HEK293T (cell line): ENCODE results near the gene DYRK1A.

Experiments used
- ARNT ChIP-seq: fragments of 450-650 bp; IDR thresholded peaks from 2 replicates; pipeline ENCODE4 v1.6.1; 2017; ENCODE audit warnings: mild to moderate bottlenecking
- FOXA1 ChIP-seq: fragments of 450-650 bp; IDR thresholded peaks from 2 replicates; pipeline ENCODE4 v1.6.1; 2016; ENCODE audit warnings: mild to moderate bottlenecking
- FOXM1 ChIP-seq: fragments of 450-650 bp; IDR thresholded peaks from 2 replicates; pipeline ENCODE4 v1.6.1; 2017; ENCODE audit warnings: mild to moderate bottlenecking, borderline replicate concordance
- L3MBTL2 ChIP-seq: fragments of 450-650 bp; conservative IDR thresholded peaks from 2 replicates; pipeline ENCODE4 v1.6.1; 2016; ENCODE audit warnings: mild to moderate bottlenecking
- LEF1 ChIP-seq: fragments of 450-650 bp; IDR thresholded peaks from 2 replicates; pipeline ENCODE4 v1.6.1; 2017; ENCODE audit warnings: mild to moderate bottlenecking, borderline replicate concordance
- PKNOX1 ChIP-seq: fragments of 450-650 bp; IDR thresholded peaks from 2 replicates; pipeline ENCODE4 v1.6.1; 2016
- SP1 ChIP-seq: fragments of 450-650 bp; IDR thresholded peaks from 2 replicates; pipeline ENCODE4 v1.6.1; 2017
- SUZ12 ChIP-seq: fragments of 450-650 bp; IDR thresholded peaks from 2 replicates; pipeline ENCODE4 v1.6.1; 2016; ENCODE audit warnings: mild to moderate bottlenecking
- TARDBP ChIP-seq: fragments of 450-650 bp; IDR thresholded peaks from 2 replicates; pipeline ENCODE4 v1.6.1; 2016
- ZNF384 ChIP-seq: fragments of 450-650 bp; IDR thresholded peaks from 2 replicates; pipeline ENCODE4 v1.6.1; 2016

GRCh38 chr21:37522641-37523295, 156.2 kb downstream of the DYRK1A start:
- TF ChIP-seq PKNOX1 (no peak), SP1 (no peak), LEF1 (no peak), FOXA1 (no peak), FOXM1 (no peak), SUZ12 (no peak), TARDBP (no peak), L3MBTL2 (no peak), ARNT (no peak), ZNF384 (no peak)
